H9 (cell line): ENCODE results near the gene PKMYT1. TPM values are rescaled to one million over a fixed set of nuclear protein-coding genes. Genes with fewer than 3 reads are reported as not detected.

Experiments
- DNase-seq: peaks from one replicate; pipeline ENCODE4 v3.0.0-alpha.2; 2017
- H2AFZ ChIP-seq: one replicate; pipeline ENCODE4 v1.6.1; 2013; ENCODE audit warnings: mild to moderate bottlenecking, low read length, control low read depth, moderate library complexity
- H2AK5ac ChIP-seq: 2 replicates; pipeline ENCODE4 v1.6.1; 2013; ENCODE audit warnings: low read length, control low read depth, mixed read lengths; ENCODE audit not compliant: insufficient read length
- H2BK120ac ChIP-seq: one replicate; pipeline ENCODE4 v1.6.1; 2013; ENCODE audit warnings: low read depth, mild to moderate bottlenecking, low read length, control low read depth, inconsistent platforms; ENCODE audit not compliant: poor library complexity, severe bottlenecking
- H2BK12ac ChIP-seq: 2 replicates; pipeline ENCODE4 v1.6.1; 2013; ENCODE audit warnings: low read length, control low read depth, mixed read lengths, low read depth; ENCODE audit not compliant: insufficient read length
- H2BK15ac ChIP-seq: 2 replicates; pipeline ENCODE4 v1.6.1; 2013; ENCODE audit warnings: low read depth, low read length, control low read depth
- H2BK20ac ChIP-seq: one replicate; pipeline ENCODE4 v1.6.1; 2013; ENCODE audit warnings: low read depth, mild to moderate bottlenecking, low read length, control low read depth, inconsistent platforms; ENCODE audit not compliant: poor library complexity, severe bottlenecking
- H2BK5ac ChIP-seq: 2 replicates; pipeline ENCODE4 v1.6.1; 2013; ENCODE audit warnings: low read length, control low read depth, mixed read lengths; ENCODE audit not compliant: insufficient read length
- H3K14ac ChIP-seq: 2 replicates; pipeline ENCODE4 v1.6.1; 2013; ENCODE audit warnings: low read length, control low read depth; ENCODE audit not compliant: insufficient read depth
- H3K18ac ChIP-seq: 2 replicates; pipeline ENCODE4 v1.6.1; 2013; ENCODE audit warnings: low read depth, mild to moderate bottlenecking, mixed read lengths, low read length, control low read depth; ENCODE audit not compliant: insufficient read length
- H3K23ac ChIP-seq: 2 replicates; pipeline ENCODE4 v1.6.1; 2013; ENCODE audit warnings: low read length, control low read depth, mixed read lengths, low read depth; ENCODE audit not compliant: insufficient read length
- H3K23me2 ChIP-seq: 2 replicates; pipeline ENCODE4 v1.6.1; 2013; ENCODE audit warnings: low read depth, mild to moderate bottlenecking, mixed read lengths, low read length, control low read depth; ENCODE audit not compliant: insufficient read length, poor library complexity, severe bottlenecking
- H3K27ac ChIP-seq: 2 replicates; pipeline ENCODE4 v1.5.1; 2013; ENCODE audit warnings: low read length, control low read depth, mixed read lengths, low read depth; ENCODE audit not compliant: insufficient read length
- H3K27me3 ChIP-seq: 2 replicates; pipeline ENCODE4 v1.6.1; 2013; ENCODE audit warnings: low read length, control low read depth, inconsistent platforms; ENCODE audit not compliant: insufficient read depth
- H3K4ac ChIP-seq: 2 replicates; pipeline ENCODE4 v1.6.1; 2013; ENCODE audit warnings: low read depth, mild to moderate bottlenecking, control low read depth, inconsistent platforms, low read length, moderate library complexity
- H3K4me1 ChIP-seq: 2 replicates; pipeline ENCODE4 v1.6.1; 2013; ENCODE audit warnings: low read length, control low read depth, inconsistent platforms; ENCODE audit not compliant: insufficient read depth
- H3K4me2 ChIP-seq: 2 replicates; pipeline ENCODE4 v1.6.1; 2013; ENCODE audit warnings: low read length, control low read depth, mixed read lengths; ENCODE audit not compliant: insufficient read length, insufficient read depth
- H3K56ac ChIP-seq: 2 replicates; pipeline ENCODE4 v1.6.1; 2013; ENCODE audit warnings: low read depth, mild to moderate bottlenecking, mixed read lengths, low read length, control low read depth; ENCODE audit not compliant: insufficient read length
- H3K79me1 ChIP-seq: 2 replicates; pipeline ENCODE4 v1.6.1; 2013; ENCODE audit warnings: low read depth, mild to moderate bottlenecking, moderate library complexity, low read length, control low read depth, inconsistent platforms; ENCODE audit not compliant: insufficient read depth, poor library complexity, severe bottlenecking
- H3K79me2 ChIP-seq: 2 replicates; pipeline ENCODE4 v1.6.1; 2013; ENCODE audit warnings: low read length, control low read depth, inconsistent platforms; ENCODE audit not compliant: insufficient read depth
- H3K9ac ChIP-seq: 2 replicates; pipeline ENCODE4 v1.6.1; 2013; ENCODE audit warnings: low read length, control low read depth, mixed read lengths; ENCODE audit not compliant: insufficient read length; ENCODE audit errors: extremely low read depth
- H3K9me3 ChIP-seq: one replicate; pipeline ENCODE4 v1.6.1; 2013; ENCODE audit warnings: low read depth, low read length, inconsistent platforms; ENCODE audit not compliant: control insufficient read depth
- H3T11ph ChIP-seq: one replicate; pipeline ENCODE4 v1.6.1; 2013; ENCODE audit warnings: mild to moderate bottlenecking, low read length, control low read depth, inconsistent platforms
- H4K20me1 ChIP-seq: one replicate; pipeline ENCODE4 v1.6.1; 2013; ENCODE audit not compliant: control insufficient read depth, insufficient read length, insufficient read depth
- H4K5ac ChIP-seq: 2 replicates; pipeline ENCODE4 v1.6.1; 2013; ENCODE audit warnings: low read depth, mild to moderate bottlenecking, mixed read lengths, low read length, control low read depth; ENCODE audit not compliant: insufficient read length
- H4K8ac ChIP-seq: replicated peaks from 2 replicates; pipeline ENCODE4 v1.6.1; 2013; ENCODE audit warnings: low read length, control low read depth, mixed read lengths, low read depth; ENCODE audit not compliant: insufficient read length
- H4K91ac ChIP-seq: 2 replicates; pipeline ENCODE4 v1.6.1; 2013; ENCODE audit warnings: low read depth, mild to moderate bottlenecking, moderate library complexity, mixed read lengths, low read length, control low read depth; ENCODE audit not compliant: insufficient read length
- H3K27ac Mint-ChIP-seq, 3 experiments: 2 replicates in 2 of 3; 3 replicates in 1 of 3; pipeline ENCODE4 v1.8.0; 2020 to 2021; ENCODE audit warnings: mixed read lengths in 3 of 3, mild to moderate bottlenecking in 1 of 3, moderate library complexity in 1 of 3
- H3K27me3 Mint-ChIP-seq: 2 replicates; pipeline ENCODE4 v1.8.0; 2021; ENCODE audit warnings: low read depth, mild to moderate bottlenecking, moderate library complexity, mixed read lengths
- H3K36me3 Mint-ChIP-seq, 3 experiments: 2 replicates in 2 of 3; 3 replicates in 1 of 3; pipeline ENCODE4 v1.8.0; 2020 to 2021; ENCODE audit warnings: low read depth in 3 of 3, mixed read lengths in 3 of 3; ENCODE audit not compliant: insufficient read depth in 1 of 3
- H3K4me1 Mint-ChIP-seq, 2 experiments: 2 replicates each; pipeline ENCODE4 v1.8.0; 2020; ENCODE audit warnings: mixed read lengths in 2 of 2
- H3K4me3 Mint-ChIP-seq, 2 experiments: 2 replicates in 1 of 2; 3 replicates in 1 of 2; pipeline ENCODE4 v1.8.0; 2020 to 2021; ENCODE audit warnings: mild to moderate bottlenecking in 2 of 2, mixed read lengths in 2 of 2, moderate library complexity in 1 of 2
- H3K9me3 Mint-ChIP-seq, 2 experiments: 2 replicates in 1 of 2; 3 replicates in 1 of 2; pipeline ENCODE4 v1.8.0; 2020; ENCODE audit warnings: mild to moderate bottlenecking in 2 of 2, mixed read lengths in 2 of 2, moderate library complexity in 1 of 2
- WGBS: extraction: QIAGEN DNeasy Blood & Tissue Kit; methylation state at CpG from one replicate; pipeline ENCODE4 v1.1.7; 2013; ENCODE audit warnings: missing lambda C conversion rate, low lambda C conversion rate, mixed read lengths; ENCODE audit not compliant: insufficient read length; ENCODE audit errors: extremely low coverage; 5-methylcytosine and 5-hydroxymethylcytosine counted together
- total RNA-seq: library from RNA; stranded (reverse); gene quantifications from 2 replicates; pipeline ENCODE4 v1.2.1, GENCODE V29; 2021
- TF ChIP-seq, protein P1 (sequence below): fragments of 200-600 bp; sonication (generic); conservative IDR thresholded peaks from 3 replicates; pipeline ENCODE4 v1.8.0; 2021; ENCODE audit warnings: antibody characterized with exemption, mild to moderate bottlenecking

PKMYT1 gene
- total RNA-seq, 1 experiment from 2014 or later, result 114 TPM

DNA sequence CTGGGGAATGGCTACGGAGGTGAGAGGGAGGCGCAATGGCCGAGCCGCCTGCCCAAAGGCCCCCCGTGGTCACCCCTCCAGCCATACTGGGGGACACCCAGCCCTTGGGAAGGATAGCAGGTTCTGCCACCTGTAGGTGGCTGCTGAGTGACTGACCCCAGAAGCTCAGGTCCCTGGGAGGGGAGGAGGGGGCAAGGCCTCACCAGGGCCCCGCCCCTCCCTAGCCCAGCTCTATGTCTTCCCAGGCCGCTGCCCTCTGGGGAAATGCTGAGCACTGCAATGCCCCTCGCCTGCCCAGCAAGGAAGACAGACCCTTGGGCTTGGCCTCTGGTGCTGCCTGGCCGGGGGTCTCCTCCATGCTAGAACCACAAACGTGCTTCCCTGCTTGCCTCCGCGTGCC, 21.1 kb upstream of the PKMYT1 start:
- Histone ChIP-seq H4K8ac (no peak overlapping the region), H3K27ac (no peak overlapping the region), H2AFZ (no peak overlapping the region), H3K4me2 (no peak overlapping the region), H3K9me3 (no peaks in the 10 kb centered on the region), H3K23ac (no peak overlapping the region), H3K79me1 (no peaks in the 10 kb centered on the region), H2AK5ac (no peak overlapping the region), H3K56ac (no peak overlapping the region), H2BK12ac (no peak overlapping the region), H3K23me2 (no peaks in the 10 kb centered on the region), H3T11ph (no peak overlapping the region), H2BK5ac (no peak overlapping the region), H4K20me1 (peaks cover 2% of the 10 kb centered on the region), H2BK20ac (no peak overlapping the region), H3K4me1 (peaks cover under 1% of the 10 kb centered on the region; the same call in 1 of the 2 replicates), H3K27me3 (no peaks in the 10 kb centered on the region), H2BK15ac (no peak overlapping the region), H3K79me2 (no peaks in the 10 kb centered on the region), H4K91ac (no peak overlapping the region), H3K9ac (no peak overlapping the region), H3K18ac (no peak overlapping the region), H2BK120ac (no peak overlapping the region), H3K14ac (no peak overlapping the region; the same call in 1 of the 2 replicates), H3K4ac (no peak overlapping the region), H4K5ac (no peak overlapping the region)
- Mint-ChIP-seq H3K4me1 (peaks cover 12 to 34% of the 10 kb centered on the region in 2 experiments), H3K4me3 (no peak overlapping the region), H3K27ac (no peak overlapping the region), H3K27me3 (no peaks in the 10 kb centered on the region; the same call in none of the 2 replicates), H3K9me3 (no peaks in the 10 kb centered on the region), H3K36me3 (peaks cover 0 to 7% (median 0%) of the 10 kb centered on the region in 3 experiments; a peak in 3 of 7 replicates)
- TF ChIP-seq, protein P1, sequence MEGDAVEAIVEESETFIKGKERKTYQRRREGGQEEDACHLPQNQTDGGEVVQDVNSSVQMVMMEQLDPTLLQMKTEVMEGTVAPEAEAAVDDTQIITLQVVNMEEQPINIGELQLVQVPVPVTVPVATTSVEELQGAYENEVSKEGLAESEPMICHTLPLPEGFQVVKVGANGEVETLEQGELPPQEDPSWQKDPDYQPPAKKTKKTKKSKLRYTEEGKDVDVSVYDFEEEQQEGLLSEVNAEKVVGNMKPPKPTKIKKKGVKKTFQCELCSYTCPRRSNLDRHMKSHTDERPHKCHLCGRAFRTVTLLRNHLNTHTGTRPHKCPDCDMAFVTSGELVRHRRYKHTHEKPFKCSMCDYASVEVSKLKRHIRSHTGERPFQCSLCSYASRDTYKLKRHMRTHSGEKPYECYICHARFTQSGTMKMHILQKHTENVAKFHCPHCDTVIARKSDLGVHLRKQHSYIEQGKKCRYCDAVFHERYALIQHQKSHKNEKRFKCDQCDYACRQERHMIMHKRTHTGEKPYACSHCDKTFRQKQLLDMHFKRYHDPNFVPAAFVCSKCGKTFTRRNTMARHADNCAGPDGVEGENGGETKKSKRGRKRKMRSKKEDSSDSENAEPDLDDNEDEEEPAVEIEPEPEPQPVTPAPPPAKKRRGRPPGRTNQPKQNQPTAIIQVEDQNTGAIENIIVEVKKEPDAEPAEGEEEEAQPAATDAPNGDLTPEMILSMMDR, result 0 out of 3 replicates have a peak, but pooled peaks have one; percentile 17
- DNase-seq, result peak; percentile 76
- no CpG with 5 or more reads among the region's 12 CpGs for WGBS
